Psoas muscle (tissue), 8 donors: ENCODE data around the gene SIN3A. TPM values are rescaled to one million over a fixed set of nuclear protein-coding genes. Genes with fewer than 3 reads are reported as not detected.
A peak's percentile ranks its signal among the peaks of the same experiment; 100 is the strongest.
"Not testable (repeated sequence)": the region's sequence is repeated elsewhere in the genome, so short reads cannot be mapped to it uniquely, and the experiment has no call there.

Experiments used
- ATAC-seq, 4 donors: fragments of 200-7000 bp; cut with Tn5 transposase; one replicate each; pipeline ENCODE4 v1.9.1; 2020; ENCODE audit warnings: moderate library complexity in 3 of 4, mild to moderate bottlenecking in 2 of 4
- DNase-seq, 2 donors: peaks; one replicate each; pipeline ENCODE4 v3.0.0-alpha.2; 2020
- H3K27ac ChIP-seq: fragments of 200-600 bp; one replicate; pipeline ENCODE4 v1.8.0; 2022
- H3K27me3 ChIP-seq, 3 donors: fragments of 200-600 bp in 1 of 3; one replicate each; pipeline versions ENCODE4 v1.6.1 to v1.8.0; 2013 to 2022; ENCODE audit warnings: low read length in 2 of 3, mild to moderate bottlenecking in 2 of 3, moderate library complexity in 1 of 3; ENCODE audit not compliant: insufficient read depth in 3 of 3
- H3K36me3 ChIP-seq, 2 donors: fragments of 200-600 bp in 1 of 2; one replicate each; pipeline versions ENCODE4 v1.6.1 to v1.8.0; 2013 to 2022; ENCODE audit warnings: low read depth in 1 of 2, mild to moderate bottlenecking in 1 of 2, moderate library complexity in 1 of 2; ENCODE audit not compliant: insufficient read depth in 1 of 2
- H3K4me1 ChIP-seq: fragments of 200-600 bp; one replicate; pipeline ENCODE4 v1.8.0; 2022
- H3K4me3 ChIP-seq: fragments of 200-600 bp; one replicate; pipeline ENCODE4 v1.8.0; 2022; ENCODE audit warnings: mild to moderate bottlenecking
- H3K9me3 ChIP-seq: fragments of 200-600 bp; one replicate; pipeline ENCODE4 v1.8.0; 2022
- WGBS, 3 donors: extraction: QIAGEN DNeasy Blood & Tissue Kit; methylation state at CpG; one replicate each; pipeline versions ENCODE4 v1.1.6 to v1.1.7; 2013; 5-methylcytosine and 5-hydroxymethylcytosine counted together
- intact Hi-C, 2 donors: fragments of 100-400 bp; cut with DNase I; formaldehyde crosslinking; loops; one replicate each; pipeline versions ENCODE4 v1.11.0 to v1.14.2; 2022
- polyA plus RNA-seq, 3 donors: library from polyadenylated mRNA; stranded (reverse); fragments of 200-250 nt; gene quantifications; one replicate each; pipeline ENCODE4 v1.2.3, GENCODE V29; 2013
- total RNA-seq, 4 donors: library from RNA; stranded (reverse); fragmentation: NEBNext Ultra II Directional in 2 of 4; extraction: Animal tissue kit (Norgen Biotek cat#: 25700) in 2 of 4; gene quantifications; one replicate each; pipeline versions ENCODE4 v1.2.1 to v1.2.4, GENCODE V29; 2021 to 2023
- TF ChIP-seq, protein P1 (sequence below): fragments of 200-600 bp; IDR thresholded peaks from one replicate; pipeline ENCODE4 v1.8.0; 2022; ENCODE audit warnings: antibody characterized with exemption
- donor health status: healthy with polysubstance abuse.
- donor health status: DM: no; HTN: no; CAD: no; lungs with moderate emphysema.
- donor health status: Bipolar disorder and iron deficiency.
- donor health status: healthy.
- donor health status: DM: yes; HTN: yes; CAD: no.
- donor health status: DM: no; HTN: no; CAD: no.
- donor health status: DM: no; HTN: no; CAD: no.
- donor health status: DM: yes; HTN: yes; CAD: no.

The SIN3A gene
- total and polyA plus RNA-seq, 7 donors: 7.2 to 35.5 (median 21.7) TPM

DNA sequence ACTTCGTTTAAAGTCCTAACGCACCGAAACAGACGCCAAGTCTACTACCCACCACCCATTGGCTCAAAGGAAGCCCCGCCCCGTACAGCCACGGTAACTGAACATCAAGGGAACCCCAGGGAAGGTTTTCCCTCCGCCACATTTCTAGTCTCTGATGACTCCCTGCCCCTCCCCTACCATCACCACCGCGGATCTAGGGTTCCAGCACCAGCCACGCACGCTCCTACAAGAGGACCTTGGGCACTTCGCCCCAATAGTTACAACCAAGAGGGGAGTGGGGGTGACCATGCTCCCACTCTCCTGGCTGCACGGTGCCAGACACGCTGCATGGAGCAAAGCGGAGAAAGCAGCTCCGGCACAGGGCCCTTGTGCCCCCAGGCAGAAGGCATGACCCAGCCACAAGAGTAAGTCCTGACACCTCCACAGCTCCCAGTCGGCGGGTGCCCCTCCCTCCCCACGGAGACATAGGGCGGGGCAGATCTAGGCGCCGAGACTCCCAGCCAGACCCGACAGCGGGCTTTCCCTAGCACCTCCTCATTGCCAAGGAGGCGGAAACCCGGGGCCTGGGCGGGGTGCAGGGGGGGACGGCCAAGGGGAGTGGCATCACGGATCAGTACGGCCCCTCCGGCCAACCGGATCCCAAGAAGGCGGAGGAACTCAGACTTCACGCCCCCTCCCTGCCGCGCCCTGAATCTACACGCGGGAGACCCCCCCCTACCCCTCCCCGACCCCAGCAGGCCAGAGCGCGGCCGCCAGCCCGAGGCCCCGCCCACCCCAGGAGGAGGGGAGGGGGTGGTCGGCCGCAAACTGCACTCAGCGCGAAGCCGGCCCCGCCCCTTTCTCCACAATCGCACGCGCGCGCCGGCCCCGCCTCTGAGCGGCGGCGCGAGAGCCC is 936 bp downstream of the SIN3A start:
- ATAC-seq (peak; percentile 41 to 55 (median 50)), DNase-seq (peak; percentile 96 to 99)
- TF ChIP-seq, protein P1, sequence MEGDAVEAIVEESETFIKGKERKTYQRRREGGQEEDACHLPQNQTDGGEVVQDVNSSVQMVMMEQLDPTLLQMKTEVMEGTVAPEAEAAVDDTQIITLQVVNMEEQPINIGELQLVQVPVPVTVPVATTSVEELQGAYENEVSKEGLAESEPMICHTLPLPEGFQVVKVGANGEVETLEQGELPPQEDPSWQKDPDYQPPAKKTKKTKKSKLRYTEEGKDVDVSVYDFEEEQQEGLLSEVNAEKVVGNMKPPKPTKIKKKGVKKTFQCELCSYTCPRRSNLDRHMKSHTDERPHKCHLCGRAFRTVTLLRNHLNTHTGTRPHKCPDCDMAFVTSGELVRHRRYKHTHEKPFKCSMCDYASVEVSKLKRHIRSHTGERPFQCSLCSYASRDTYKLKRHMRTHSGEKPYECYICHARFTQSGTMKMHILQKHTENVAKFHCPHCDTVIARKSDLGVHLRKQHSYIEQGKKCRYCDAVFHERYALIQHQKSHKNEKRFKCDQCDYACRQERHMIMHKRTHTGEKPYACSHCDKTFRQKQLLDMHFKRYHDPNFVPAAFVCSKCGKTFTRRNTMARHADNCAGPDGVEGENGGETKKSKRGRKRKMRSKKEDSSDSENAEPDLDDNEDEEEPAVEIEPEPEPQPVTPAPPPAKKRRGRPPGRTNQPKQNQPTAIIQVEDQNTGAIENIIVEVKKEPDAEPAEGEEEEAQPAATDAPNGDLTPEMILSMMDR: no peak
- peak overlapping the region; percentile 96 for H3K4me3 ChIP-seq
- peaks cover 0 to 8% of the 10 kb centered on the region in 2 donors for H3K36me3 ChIP-seq
- no peaks in the 10 kb centered on the region for H3K9me3 ChIP-seq
- 0 to 1% (median 1%) methylated on average over 28 to 62 of the region's 62 CpGs for WGBS, 3 donors
- H3K27ac ChIP-seq: peak overlapping the region; percentile 99
- intact Hi-C loops: loop anchor here (2.0 kb wide), 1 partner anchor 82 kb away; the partner anchor contains the start of gene MAN2C1 (in 2 of the 2)
- H3K27me3 ChIP-seq: no peaks in the 10 kb centered on the region
- H3K4me1 ChIP-seq: peaks cover 25% of the 10 kb centered on the region

GRCh38 chr15:75449585-75450306 is 1.7 kb downstream of the SIN3A start:
- Histone ChIP-seq H3K9me3 (no peaks in the 10 kb centered on the region), H3K27ac (peak overlapping the region; percentile 99), H3K36me3 (peaks cover 0 to 8% of the 10 kb centered on the region in 2 donors), H3K27me3 (no peaks in the 10 kb centered on the region), H3K4me3 (peak overlapping the region; percentile 96), H3K4me1 (peaks cover 25% of the 10 kb centered on the region)
- intact Hi-C loops: loop anchor here (2.0 kb wide), 1 partner anchor 81 kb away; the partner anchor contains the start of gene MAN2C1 (in 2 of the 2)
- DNase-seq (no peak), ATAC-seq (no peak)
- 45 to 56% (median 50%) methylated on average over 14 of the region's 14 CpGs for WGBS, 3 donors
- TF ChIP-seq, protein P1: no peak

DNA sequence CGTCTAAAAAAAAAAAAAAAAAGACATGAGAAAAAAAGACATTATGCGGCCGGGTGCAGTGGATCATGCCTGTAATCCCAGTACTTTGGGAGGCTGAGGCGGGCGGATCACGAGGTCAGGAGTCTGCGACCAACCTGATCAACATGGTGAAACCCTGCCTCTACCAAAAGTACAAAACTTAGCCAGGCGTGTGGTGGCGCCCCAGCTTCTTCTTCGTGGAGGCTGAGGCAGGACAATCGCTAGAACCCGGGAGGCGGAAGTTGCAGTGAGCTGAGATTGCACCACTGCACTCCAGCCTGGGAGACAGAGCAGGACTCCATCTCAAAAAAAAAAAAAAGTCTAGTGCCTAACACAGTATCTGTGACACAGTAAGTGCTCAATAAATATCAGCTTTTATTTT is 3.3 kb downstream of the SIN3A start:
- peaks cover 0 to 11% of the 10 kb centered on the region in 2 donors for H3K36me3 ChIP-seq
- 84 to 87% (median 84%) methylated on average over 13 of the region's 13 CpGs for WGBS, 3 donors
- peaks cover 25% of the 10 kb centered on the region for H3K4me1 ChIP-seq
- H3K4me3 ChIP-seq, intact Hi-C loops, H3K27me3 ChIP-seq, H3K9me3 ChIP-seq, DNase-seq, ATAC-seq, H3K27ac ChIP-seq: not testable (repeated sequence)

DNA sequence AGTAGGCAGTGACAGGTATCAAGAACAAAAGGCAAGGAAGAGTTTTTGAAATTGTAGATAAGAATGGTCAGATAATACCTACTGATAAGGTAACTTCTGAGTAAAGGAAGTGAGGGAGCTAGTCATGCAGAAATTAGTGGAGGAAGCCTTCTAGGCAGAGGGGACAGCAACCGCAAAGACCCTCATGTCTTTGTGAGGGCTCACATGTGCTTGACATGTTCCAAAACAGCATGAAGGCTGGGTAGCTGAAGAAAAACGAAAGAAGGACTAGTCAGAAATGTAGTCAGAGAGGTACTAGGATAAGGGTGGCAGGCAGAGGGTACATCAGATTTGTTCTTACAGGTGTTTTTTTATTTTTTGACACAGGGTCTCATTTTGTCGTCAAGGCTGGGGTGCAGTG is 5.3 kb downstream of the SIN3A start:
- H3K27ac ChIP-seq: no peak overlapping the region
- DNase-seq (no peak), ATAC-seq (no peak)
- no peaks in the 10 kb centered on the region for H3K9me3 ChIP-seq
- H3K27me3 ChIP-seq: no peaks in the 10 kb centered on the region
- no peak overlapping the region for H3K4me3 ChIP-seq
- TF ChIP-seq, protein P1: no peak
- H3K4me1 ChIP-seq: peaks cover 25% of the 10 kb centered on the region
- intact Hi-C loops: no loop called here
- peaks cover 0 to 15% of the 10 kb centered on the region in 2 donors for H3K36me3 ChIP-seq
- WGBS, 3 donors: 77 to 86% (median 80%) methylated on average over 3 of the region's 3 CpGs

- H3K27ac ChIP-seq, DNase-seq, H3K9me3 ChIP-seq, ATAC-seq, H3K27me3 ChIP-seq, H3K4me3 ChIP-seq, intact Hi-C loops: not testable (repeated sequence)
- Histone ChIP-seq H3K36me3 (peaks cover 0 to 15% of the 10 kb centered on the region in 2 donors), H3K4me1 (peaks cover 25% of the 10 kb centered on the region)
- WGBS, 3 donors: 82 to 89% (median 85%) methylated on average over 10 of the region's 10 CpGs
Observed at GRCh38 chr15:75445324-75445723, 6.2 kb downstream of the SIN3A start.

DNA sequence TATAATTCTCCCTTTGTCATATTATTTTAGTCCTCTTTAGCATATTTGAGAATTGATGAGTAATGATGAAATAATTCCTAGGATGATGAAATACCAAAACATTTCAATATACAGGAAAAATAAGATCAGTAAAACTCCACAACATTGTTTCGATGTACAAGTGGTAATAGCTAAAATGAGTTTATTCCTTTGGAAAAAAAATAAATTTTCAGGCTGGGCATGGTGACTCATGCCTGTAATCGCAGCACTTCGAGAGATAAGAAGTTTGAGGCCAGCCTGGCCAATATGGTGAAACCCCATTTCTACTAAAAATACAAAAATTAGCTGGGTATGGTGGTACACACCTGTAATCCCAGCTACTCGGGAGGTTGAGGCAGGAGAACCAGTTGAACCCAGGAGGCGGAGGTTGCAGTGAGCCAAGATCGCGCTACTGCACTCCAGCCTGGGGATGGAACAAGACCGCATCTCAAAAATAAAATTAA is 7.5 kb downstream of the SIN3A start:
- WGBS, 3 donors: 94 to 97% (median 96%) methylated on average over 8 of the region's 8 CpGs
- H3K9me3 ChIP-seq, H3K4me3 ChIP-seq, ATAC-seq, DNase-seq, intact Hi-C loops, H3K27me3 ChIP-seq, H3K27ac ChIP-seq: not testable (repeated sequence)
- Histone ChIP-seq H3K36me3 (peaks cover 0 to 15% of the 10 kb centered on the region in 2 donors), H3K4me1 (peaks cover 16% of the 10 kb centered on the region)
